Mesodermal cell (in vitro differentiated cells): ENCODE data around the gene MAP7D1.

ENCODE experiments used
- H3K27ac ChIP-seq: 2 replicates; pipeline ENCODE4 v1.7.0; 2013; ENCODE audit warnings: mild to moderate bottlenecking, low read depth, low read length, moderate library complexity; ENCODE audit not compliant: severe bottlenecking
- H3K36me3 ChIP-seq: 2 replicates; pipeline ENCODE4 v1.7.1; 2013; ENCODE audit warnings: mild to moderate bottlenecking, low read length, moderate library complexity; ENCODE audit not compliant: control insufficient read depth, insufficient read depth
- H3K4me1 ChIP-seq: one replicate; pipeline ENCODE4 v1.7.1; 2013; ENCODE audit warnings: mild to moderate bottlenecking, low read length; ENCODE audit not compliant: insufficient read depth, control insufficient read depth, poor library complexity, severe bottlenecking
- H3K4me3 ChIP-seq: 2 replicates; pipeline ENCODE4 v1.7.0; 2013; ENCODE audit warnings: low read length, control low read depth, mild to moderate bottlenecking; ENCODE audit not compliant: insufficient read depth, poor library complexity, severe bottlenecking; ENCODE audit errors: extremely low read depth
- H3K9me3 ChIP-seq: 2 replicates; pipeline ENCODE4 v1.7.1; 2013; ENCODE audit warnings: mild to moderate bottlenecking, low read length, moderate library complexity; ENCODE audit not compliant: control insufficient read depth
- WGBS, 2 experiments: methylation state at CpG; one replicate each; pipeline ENCODE4 v1.1.5; 2013; ENCODE audit warnings: missing lambda C conversion rate in 2 of 2; ENCODE audit not compliant: insufficient coverage in 2 of 2; 5-methylcytosine and 5-hydroxymethylcytosine counted together

The MAP7D1 gene

DNA sequence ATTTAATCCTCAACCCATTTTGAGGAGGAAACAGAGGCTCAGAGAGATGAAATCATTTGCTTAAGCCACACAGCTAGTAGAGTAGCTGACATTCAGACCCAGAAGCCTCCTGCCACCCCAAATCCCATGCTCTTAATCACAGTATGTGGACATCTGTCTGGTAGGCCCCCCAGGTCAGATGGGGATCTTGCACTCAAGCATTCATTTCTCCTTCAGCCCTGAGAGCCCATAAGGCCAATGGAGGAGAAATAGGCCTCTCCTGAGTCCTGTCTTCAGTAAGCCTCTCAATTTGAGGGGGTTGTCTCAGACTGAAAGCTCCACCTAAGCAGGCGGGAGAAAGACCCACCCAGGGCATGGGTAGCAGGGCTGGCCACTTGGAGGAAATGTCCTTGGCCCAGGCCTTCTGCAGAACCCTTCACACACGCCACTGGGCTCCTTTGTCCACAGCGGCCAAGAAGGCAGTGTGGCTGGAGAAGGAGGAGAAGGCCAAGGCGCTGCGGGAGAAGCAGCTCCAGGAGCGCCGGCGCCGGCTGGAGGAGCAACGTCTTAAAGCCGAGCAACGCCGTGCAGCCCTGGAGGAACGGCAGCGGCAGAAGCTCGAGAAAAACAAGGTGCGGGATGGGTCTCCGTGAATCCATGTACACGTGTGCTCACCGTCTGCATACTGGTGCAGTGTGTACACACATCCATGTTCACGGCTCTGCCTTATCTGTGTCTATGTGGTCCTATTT, 16.2 kb downstream of the MAP7D1 start:
- no peak overlapping the region for H3K27ac ChIP-seq
- H3K4me3 ChIP-seq = no peak overlapping the region
- WGBS, 2 experiments = 97 to 98% methylated on average over 21 of the region's 21 CpGs
- H3K36me3 ChIP-seq = peaks cover 85% of the 10 kb centered on the region
- peaks cover 46% of the 10 kb centered on the region for H3K4me1 ChIP-seq
- H3K9me3 ChIP-seq = no peaks in the 10 kb centered on the region

DNA sequence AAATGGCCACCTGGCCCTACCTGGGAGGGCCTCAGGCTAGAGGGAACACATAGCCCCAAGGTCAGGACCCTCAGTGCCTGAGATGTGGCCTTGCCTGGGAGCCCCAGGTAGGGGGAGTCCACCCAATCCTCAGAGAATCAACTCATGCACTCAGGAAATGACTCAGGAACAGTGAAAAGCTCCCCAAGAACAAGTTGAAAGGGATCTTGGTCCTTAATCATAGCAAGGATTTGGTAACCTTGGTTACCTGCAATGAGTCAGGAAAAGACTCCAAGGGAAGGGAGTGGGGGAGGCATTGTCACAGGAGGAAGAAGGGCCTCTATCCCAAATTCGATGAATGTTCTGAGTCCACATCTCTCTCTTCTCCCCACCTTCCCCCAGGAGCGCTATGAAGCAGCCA, 17.0 kb downstream of the MAP7D1 start:
- no peaks in the 10 kb centered on the region for H3K9me3 ChIP-seq
- 100% methylated on average over 1 of the region's 2 CpGs for WGBS, 2 experiments
- H3K27ac ChIP-seq = peak overlapping the region; percentile 29
- H3K36me3 ChIP-seq = peaks cover 86% of the 10 kb centered on the region
- no peak overlapping the region for H3K4me3 ChIP-seq
- peaks cover 54% of the 10 kb centered on the region for H3K4me1 ChIP-seq

DNA sequence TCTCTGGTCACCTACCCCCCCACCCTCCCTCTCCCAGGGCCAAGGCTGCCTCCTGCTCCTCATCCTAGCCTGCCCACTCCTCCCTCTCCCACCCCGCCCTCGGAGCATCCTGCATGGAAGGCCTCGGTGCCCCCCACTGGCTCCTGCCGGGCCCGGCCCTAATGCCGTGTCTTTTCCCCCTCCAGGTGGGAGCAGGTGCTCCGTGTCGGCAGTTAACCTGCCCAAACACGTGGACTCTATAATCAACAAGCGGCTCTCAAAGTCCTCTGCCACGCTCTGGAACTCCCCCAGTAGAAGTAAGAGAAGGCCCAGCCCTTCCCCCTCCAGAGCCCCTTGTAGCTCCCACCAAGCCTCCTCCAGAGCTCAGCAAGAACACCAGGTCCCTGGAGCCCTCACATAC, 18.8 kb downstream of the MAP7D1 start:
- peaks cover 62% of the 10 kb centered on the region for H3K4me1 ChIP-seq
- H3K9me3 ChIP-seq = no peaks in the 10 kb centered on the region
- no peak overlapping the region for H3K4me3 ChIP-seq
- H3K27ac ChIP-seq = peak overlapping the region; percentile 57
- 90 to 94% methylated on average over 2 to 9 of the region's 11 CpGs for whole genome bisulfite sequencing, 2 experiments
- peaks cover 96% of the 10 kb centered on the region for H3K36me3 ChIP-seq

DNA sequence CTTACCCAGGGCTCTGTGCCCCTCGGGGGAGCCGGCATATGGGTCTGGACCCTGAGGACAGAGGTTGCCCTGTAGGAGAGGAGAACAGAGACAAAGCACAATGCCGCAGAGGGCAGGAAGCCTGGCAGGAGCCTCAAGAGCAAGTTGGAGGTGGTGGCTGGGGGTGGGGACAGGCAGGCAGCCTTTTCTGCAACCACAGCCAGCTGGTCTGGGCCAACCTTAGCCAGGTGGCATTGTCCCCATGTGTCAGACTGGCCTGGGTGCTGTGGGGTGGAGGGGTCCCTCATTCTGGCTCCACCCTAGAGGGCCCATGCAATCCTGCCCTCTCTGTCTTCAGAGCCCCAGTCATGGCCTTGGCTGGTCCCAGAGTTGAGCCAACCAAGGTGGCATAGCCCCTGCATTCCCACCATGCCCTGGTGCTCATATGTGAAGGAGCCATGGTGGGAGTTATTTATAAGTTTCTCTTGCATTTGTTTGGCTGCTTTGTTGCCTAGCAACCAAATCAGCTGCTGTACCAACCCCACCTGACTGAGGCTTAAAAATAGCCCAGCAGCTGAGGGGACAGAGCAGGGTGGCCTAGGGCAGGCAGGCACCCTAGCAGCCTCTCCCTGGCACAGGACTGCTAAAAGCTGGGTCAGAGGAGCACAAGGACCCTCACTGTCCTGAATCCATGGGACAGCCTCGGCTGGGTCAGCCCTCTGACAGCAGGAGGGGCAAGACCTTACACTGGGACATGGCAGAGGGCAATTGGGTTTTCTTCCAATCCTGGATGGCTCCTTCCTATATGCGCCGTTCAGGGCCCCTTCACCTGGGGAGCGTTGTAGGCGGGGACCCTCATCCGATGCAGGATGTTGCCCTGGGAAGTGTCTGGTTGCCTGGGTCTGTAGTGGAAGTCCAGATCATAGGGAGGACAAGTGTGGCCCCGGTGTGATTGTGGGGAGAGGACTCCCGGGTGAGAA, 19.5 kb downstream of the MAP7D1 start:
- 93 to 98% methylated on average over 9 to 10 of the region's 11 CpGs for WGBS, 2 experiments
- peaks cover 96% of the 10 kb centered on the region for H3K36me3 ChIP-seq
- no peak overlapping the region for H3K4me3 ChIP-seq

DNA sequence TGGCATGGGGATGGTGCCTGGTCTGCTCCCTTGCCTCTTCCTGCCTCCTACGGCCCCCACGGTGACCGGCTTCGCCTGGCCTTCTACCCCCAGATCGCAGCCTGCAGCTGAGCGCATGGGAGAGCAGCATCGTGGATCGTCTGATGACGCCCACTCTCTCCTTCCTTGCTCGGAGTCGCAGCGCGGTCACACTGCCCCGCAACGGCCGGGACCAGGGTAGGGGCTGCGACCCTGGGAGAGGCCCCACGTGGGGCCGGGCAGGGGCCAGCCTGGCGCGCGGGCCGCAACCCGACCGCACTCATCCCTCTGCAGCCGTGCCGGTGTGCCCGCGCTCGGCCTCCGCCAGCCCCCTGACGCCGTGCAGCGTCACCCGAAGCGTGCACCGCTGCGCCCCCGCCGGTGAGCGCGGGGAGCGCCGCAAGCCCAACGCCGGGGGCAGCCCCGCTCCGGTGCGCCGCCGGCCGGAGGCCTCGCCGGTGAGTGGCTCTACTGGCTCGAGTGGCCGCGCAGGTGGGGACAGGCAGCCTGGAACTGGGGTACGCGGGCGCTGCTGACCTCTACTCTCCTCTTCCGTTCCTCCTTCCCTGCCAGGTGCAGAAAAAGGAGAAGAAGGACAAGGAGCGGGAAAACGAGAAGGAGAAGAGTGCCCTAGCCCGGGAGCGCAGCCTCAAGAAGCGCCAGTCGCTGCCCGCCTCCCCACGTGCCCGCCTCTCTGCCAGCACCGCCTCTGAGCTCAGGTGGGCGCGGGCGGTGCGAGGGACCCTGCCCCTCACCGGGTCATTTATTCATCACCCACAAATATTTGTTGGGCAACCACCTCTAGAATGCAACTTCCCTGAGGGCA, 20.4 kb downstream of the MAP7D1 start:
- peaks cover 96% of the 10 kb centered on the region for H3K36me3 ChIP-seq
- no peaks in the 10 kb centered on the region for H3K9me3 ChIP-seq
- H3K4me1 ChIP-seq = peaks cover 58% of the 10 kb centered on the region
- no peak overlapping the region for H3K27ac ChIP-seq
- 94% methylated on average over 51 to 72 of the region's 76 CpGs for WGBS, 2 experiments
- H3K4me3 ChIP-seq = no peak overlapping the region

More for the DNA sequence above, 19.5 kb downstream of the MAP7D1 start:
- H3K4me1 ChIP-seq = peaks cover 62% of the 10 kb centered on the region
- H3K9me3 ChIP-seq = no peaks in the 10 kb centered on the region
- peak overlapping the region; percentile 57 for H3K27ac ChIP-seq

DNA sequence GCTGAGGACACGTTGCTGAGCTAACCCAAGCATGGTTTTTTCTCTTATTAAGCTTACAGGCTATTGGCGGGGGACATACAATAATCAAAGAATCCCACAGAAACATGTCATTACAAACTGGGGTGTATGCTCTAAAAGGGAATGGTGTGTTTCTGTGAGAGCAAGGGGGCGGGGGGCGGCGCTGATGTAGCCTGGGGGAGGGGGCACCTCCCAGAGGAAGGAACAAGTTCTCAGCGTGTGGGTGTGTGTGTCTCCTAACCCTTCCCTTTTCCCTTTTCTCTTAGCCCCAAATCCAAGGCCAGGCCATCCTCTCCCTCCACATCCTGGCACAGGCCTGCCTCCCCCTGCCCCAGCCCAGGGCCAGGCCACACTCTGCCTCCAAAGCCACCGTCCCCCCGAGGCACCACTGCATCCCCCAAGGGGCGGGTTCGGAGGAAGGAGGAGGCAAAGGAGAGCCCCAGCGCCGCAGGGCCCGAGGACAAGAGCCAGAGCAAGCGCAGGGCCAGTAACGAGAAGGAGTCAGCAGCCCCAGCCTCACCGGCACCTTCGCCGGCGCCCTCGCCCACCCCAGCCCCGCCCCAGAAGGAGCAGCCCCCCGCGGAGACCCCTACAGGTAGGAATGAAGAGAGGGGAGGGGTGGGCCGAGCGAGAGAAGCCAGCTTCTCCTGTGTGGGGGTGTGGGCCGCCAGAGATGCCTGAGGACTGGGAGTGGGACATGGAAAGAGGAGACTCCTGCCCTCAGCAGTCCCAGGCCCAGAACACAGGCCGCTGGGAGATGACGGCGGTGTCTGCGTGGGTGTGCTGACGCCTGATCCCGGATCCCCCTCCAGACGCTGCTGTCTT, 21.9 kb downstream of the MAP7D1 start:
- WGBS, 2 experiments = 63 to 64% methylated on average over 16 to 18 of the region's 33 CpGs
- Histone ChIP-seq H3K36me3 (peaks cover 91% of the 10 kb centered on the region), H3K4me1 (peaks cover 45% of the 10 kb centered on the region), H3K9me3 (no peaks in the 10 kb centered on the region), H3K27ac (peak overlapping the region; percentile 29), H3K4me3 (no peak overlapping the region)

DNA sequence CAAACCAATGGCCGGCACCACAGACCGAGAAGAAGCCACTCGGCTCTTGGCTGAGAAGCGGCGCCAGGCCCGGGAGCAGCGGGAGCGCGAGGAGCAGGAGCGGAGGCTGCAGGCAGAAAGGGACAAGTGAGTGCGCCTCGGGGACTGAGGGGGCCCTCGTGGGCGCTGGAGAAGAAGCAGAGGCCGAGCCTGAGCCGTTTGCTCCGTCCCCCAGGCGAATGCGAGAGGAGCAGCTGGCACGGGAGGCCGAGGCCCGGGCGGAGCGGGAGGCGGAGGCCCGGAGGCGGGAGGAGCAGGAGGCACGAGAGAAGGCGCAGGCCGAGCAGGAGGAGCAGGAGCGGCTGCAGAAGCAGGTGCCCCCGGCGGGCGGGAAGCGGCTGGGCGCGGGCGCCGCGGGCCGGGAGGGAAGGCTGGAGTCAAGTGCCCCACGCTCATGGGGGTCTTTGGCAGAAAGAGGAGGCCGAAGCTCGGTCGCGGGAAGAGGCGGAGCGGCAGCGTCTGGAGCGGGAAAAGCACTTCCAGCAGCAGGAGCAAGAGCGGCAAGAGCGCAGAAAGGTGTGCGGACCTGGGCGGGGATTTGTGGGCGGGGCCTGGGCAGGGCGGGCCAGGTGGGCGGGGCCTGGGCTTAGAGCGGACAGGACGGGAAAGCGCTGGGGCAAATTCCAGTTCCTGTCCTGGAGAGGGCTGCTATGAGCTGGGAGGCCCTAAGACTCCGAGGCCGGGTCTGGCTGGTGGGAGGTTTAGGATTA, 22.7 kb downstream of the MAP7D1 start:
- WGBS, 2 experiments = 48 to 50% methylated on average over 60 to 61 of the region's 62 CpGs
- Histone ChIP-seq H3K4me3 (no peak overlapping the region), H3K36me3 (peaks cover 88% of the 10 kb centered on the region), H3K4me1 (peaks cover 36% of the 10 kb centered on the region), H3K27ac (peak overlapping the region; percentile 29), H3K9me3 (no peaks in the 10 kb centered on the region)

DNA sequence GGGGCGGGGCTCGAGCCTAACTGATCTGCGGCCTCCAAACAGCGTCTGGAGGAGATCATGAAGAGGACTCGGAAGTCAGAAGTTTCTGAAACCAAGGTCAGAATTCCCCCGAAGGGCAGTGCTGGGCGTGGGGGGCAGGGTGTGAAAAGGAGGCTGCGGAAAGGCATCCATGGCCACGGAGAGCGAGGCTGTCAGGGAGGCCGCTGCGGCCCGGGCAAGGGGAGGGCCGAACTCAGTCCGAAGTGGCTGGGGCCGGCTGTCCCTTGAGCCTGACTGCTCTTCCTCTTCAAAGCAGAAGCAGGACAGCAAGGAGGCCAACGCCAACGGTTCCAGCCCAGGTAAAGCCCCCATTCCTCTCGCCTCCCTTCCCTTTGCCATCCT, 23.2 kb downstream of the MAP7D1 start:
- H3K27ac ChIP-seq = no peak overlapping the region
- no peaks in the 10 kb centered on the region for H3K9me3 ChIP-seq
- peaks cover 82% of the 10 kb centered on the region for H3K36me3 ChIP-seq
- WGBS, 2 experiments = 83 to 87% methylated on average over 17 of the region's 19 CpGs
- no peak overlapping the region for H3K4me3 ChIP-seq
- peaks cover 31% of the 10 kb centered on the region for H3K4me1 ChIP-seq

DNA sequence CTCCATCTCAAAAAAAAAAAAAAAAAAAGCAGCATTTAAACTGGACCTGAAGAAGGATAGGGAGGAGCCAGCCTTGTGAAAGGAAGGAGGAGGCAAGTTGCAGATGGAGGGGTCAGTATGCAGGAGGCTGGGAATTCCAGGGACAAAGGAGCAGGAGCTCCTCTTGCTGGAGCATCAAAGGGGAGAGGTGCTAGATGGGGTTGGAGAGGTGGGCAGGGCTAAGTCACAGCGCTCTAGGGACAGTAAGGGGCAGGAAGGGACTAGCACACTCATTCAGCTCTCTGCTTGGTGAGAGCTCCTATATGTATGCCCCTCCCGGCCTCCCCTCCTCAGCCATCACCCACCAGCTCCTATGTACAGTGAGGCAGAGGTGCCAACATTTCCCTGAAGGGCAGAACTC, 26.8 kb downstream of the MAP7D1 start:
- Histone ChIP-seq H3K9me3 (no peaks in the 10 kb centered on the region), H3K4me3 (no peak overlapping the region), H3K4me1 (peaks cover 17% of the 10 kb centered on the region), H3K36me3 (peaks cover 51% of the 10 kb centered on the region), H3K27ac (no peak overlapping the region)
- WGBS, 2 experiments = no CpG with 5 or more reads among the region's 2 CpGs
